Measurements from ENCODE around the gene RGPD4.
"Not testable (repeated sequence)": the region's sequence is repeated elsewhere in the genome, so short reads cannot be mapped to it uniquely, and the experiment has no call there.

RGPD4 gene

GRCh38 chr2:107826749-107827148, at the start of gene RGPD4:
Gene RGPD4, plus strand, starts transcription at chr2:107826892. Its CDS starts 122 bp downstream, at chr2:107827014.
- not testable (repeated sequence) for DNase-seq (ENCODE audit: low read depth)

GRCh38 chr2:107777974-107778373, 48.7 kb upstream of the RGPD4 start:
- DNase-seq (ENCODE audit: low read depth), result no peak

- no peak for DNase-seq (ENCODE audit: low read depth)
These were observed 40.9 kb upstream of the RGPD4 start for GRCh38 chr2:107785756-107786155.

GRCh38 chr2:107790837-107791236, 35.9 kb upstream of the RGPD4 start:
- no peak for DNase-seq (ENCODE audit: low read depth)

GRCh38 chr2:107801498-107801897, 25.2 kb upstream of the RGPD4 start:
- no peak for DNase-seq (ENCODE audit: low read depth)

GRCh38 chr2:107804608-107805498, 21.8 kb upstream of the RGPD4 start:
- DNase-seq (ENCODE audit: low read depth), result no peak

GRCh38 chr2:107806901-107807300, 19.8 kb upstream of the RGPD4 start:
- DNase-seq (ENCODE audit: low read depth), result no peak

GRCh38 chr2:107807988-107808387, 18.7 kb upstream of the RGPD4 start:
- DNase-seq (ENCODE audit: low read depth), result no peak

GRCh38 chr2:107808959-107809358, 17.7 kb upstream of the RGPD4 start:
- no peak for DNase-seq (ENCODE audit: low read depth)

GRCh38 chr2:107809835-107810234, 16.9 kb upstream of the RGPD4 start:
- DNase-seq (ENCODE audit: low read depth), result no peak

- DNase-seq (ENCODE audit: low read depth), result no peak
These were observed 16.0 kb upstream of the RGPD4 start for GRCh38 chr2:107810734-107811133.

- DNase-seq (ENCODE audit: low read depth), result no peak
These were observed 15.3 kb upstream of the RGPD4 start for GRCh38 chr2:107811411-107811810.

GRCh38 chr2:107812006-107812405, 14.7 kb upstream of the RGPD4 start:
- no peak for DNase-seq (ENCODE audit: low read depth)

GRCh38 chr2:107817378-107817777, 9.3 kb upstream of the RGPD4 start:
- no peak for DNase-seq (ENCODE audit: low read depth)

GRCh38 chr2:107822302-107822701, 4.4 kb upstream of the RGPD4 start:
- DNase-seq (ENCODE audit: low read depth), result no peak

- no peak for DNase-seq (ENCODE audit: low read depth)
These were observed 2.1 kb upstream of the RGPD4 start for GRCh38 chr2:107824451-107825205.

GRCh38 chr2:107825206-107825563, 1.5 kb upstream of the RGPD4 start:
- DNase-seq (ENCODE audit: low read depth), result no peak

GRCh38 chr2:107829514-107829913, 2.8 kb downstream of the RGPD4 start:
- not testable (repeated sequence) for DNase-seq (ENCODE audit: low read depth)

- not testable (repeated sequence) for DNase-seq (ENCODE audit: low read depth)
These were observed 6.5 kb downstream of the RGPD4 start for GRCh38 chr2:107833152-107833551.

GRCh38 chr2:107833618-107834017, 6.9 kb downstream of the RGPD4 start:
- DNase-seq (ENCODE audit: low read depth), result not testable (repeated sequence)

GRCh38 chr2:107916121-107916520, 89.4 kb downstream of the RGPD4 start:
- not testable (repeated sequence) for DNase-seq (ENCODE audit: low read depth)

- DNase-seq (ENCODE audit: low read depth), result not testable (repeated sequence)
These were observed 90.1 kb downstream of the RGPD4 start for GRCh38 chr2:107916696-107917370.
